Kidney (tissue), 14 donors: ENCODE results near the gene AEBP2. TPM values are rescaled to one million over a fixed set of nuclear protein-coding genes. Genes with fewer than 3 reads are reported as not detected.

ENCODE experiments used
- DNase-seq, 5 donors: peaks; one replicate each; pipeline ENCODE4 v3.0.0-alpha.2; 2013 to 2020
- FAIRE-seq: peaks from 2 replicates; lab custom pipeline; 2012; peaks lifted over from hg19 to GRCh38; lab: Jason Lieb, UNC
- H3K27ac ChIP-seq, 2 donors: one replicate each; pipeline ENCODE4 v1.7.0; 2013; ENCODE audit warnings: low read depth in 2 of 2, low read length in 2 of 2, inconsistent platforms in 1 of 2
- H3K27me3 ChIP-seq: one replicate; pipeline ENCODE4 v1.7.1; 2013; ENCODE audit warnings: low read length, inconsistent platforms; ENCODE audit not compliant: control insufficient read depth, insufficient read depth
- H3K36me3 ChIP-seq, 3 donors: one replicate each; pipeline versions ENCODE4 v1.7.0 to v1.7.1; 2013; ENCODE audit warnings: low read length in 3 of 3, control low read depth in 1 of 3, inconsistent platforms in 1 of 3; ENCODE audit not compliant: insufficient read depth in 3 of 3, control insufficient read depth in 2 of 3
- H3K4me1 ChIP-seq, 3 donors: one replicate each; pipeline versions ENCODE4 v1.7.0 to v1.7.1; 2013; ENCODE audit warnings: low read length in 3 of 3, inconsistent platforms in 1 of 3, low read depth in 1 of 3; ENCODE audit not compliant: control insufficient read depth in 2 of 3, insufficient read depth in 2 of 3
- H3K4me3 ChIP-seq, 3 donors: one replicate each; pipeline versions ENCODE4 v1.7.0 to v1.8.1; 2013; ENCODE audit warnings: low read length in 3 of 3, control low read depth in 1 of 3, inconsistent platforms in 1 of 3
- H3K9ac ChIP-seq, 3 donors: one replicate each; pipeline versions ENCODE4 v1.7.0 to v1.7.1; 2013; ENCODE audit warnings: low read length in 3 of 3, control low read depth in 1 of 3, inconsistent platforms in 1 of 3
- H3K9me3 ChIP-seq, 3 donors: one replicate each; pipeline versions ENCODE4 v1.7.0 to v1.7.1; 2013; ENCODE audit warnings: low read length in 3 of 3, control low read depth in 1 of 3, inconsistent platforms in 1 of 3; ENCODE audit not compliant: control insufficient read depth in 2 of 3, insufficient read depth in 1 of 3
- intact Hi-C: fragments of 100-400 bp; cut with DNase I; formaldehyde crosslinking; loops from one replicate; pipeline ENCODE4 v1.11.1; 2022
- polyA plus RNA-seq: library from polyadenylated mRNA; stranded (reverse); fragments of 350-450 nt; fragmentation: Illumina TruSeq; extraction: RNeasy Lipid Tissue Mini Kit (QIAGEN cat#74804); gene quantifications from one replicate; pipeline ENCODE4 v1.2.3, GENCODE V29; 2014; ENCODE audit warnings: low read depth, low replicate concordance; ENCODE audit not compliant: insufficient read depth
- total RNA-seq: library from RNA; stranded (reverse); fragmentation: NEBNext Ultra II Directional; extraction: Animal tissue kit (Norgen Biotek cat#: 25700); gene quantifications from one replicate; pipeline ENCODE4 v1.2.1, GENCODE V29; 2021
- TF ChIP-seq, protein P1 (sequence below): IDR thresholded peaks from 3 replicates; pipeline ENCODE4 v1.5.1; 2012; ENCODE audit warnings: mild to moderate bottlenecking, moderate library complexity, borderline replicate concordance; ENCODE audit not compliant: insufficient read depth; ENCODE audit errors: extremely low read depth
- donor health status: control.
- donor health status: control.
- donor health status: control.
- donor health status: control.
- donor health status: control.
- donor health status: DM: yes; HTN: yes; CAD: no.
- donor health status: Normal renal cell carcinoma (clear cell type).

AEBP2 gene
- total and polyA plus RNA-seq, 2 donors from 2014 or later: 12.0 to 46.4 TPM

DNA sequence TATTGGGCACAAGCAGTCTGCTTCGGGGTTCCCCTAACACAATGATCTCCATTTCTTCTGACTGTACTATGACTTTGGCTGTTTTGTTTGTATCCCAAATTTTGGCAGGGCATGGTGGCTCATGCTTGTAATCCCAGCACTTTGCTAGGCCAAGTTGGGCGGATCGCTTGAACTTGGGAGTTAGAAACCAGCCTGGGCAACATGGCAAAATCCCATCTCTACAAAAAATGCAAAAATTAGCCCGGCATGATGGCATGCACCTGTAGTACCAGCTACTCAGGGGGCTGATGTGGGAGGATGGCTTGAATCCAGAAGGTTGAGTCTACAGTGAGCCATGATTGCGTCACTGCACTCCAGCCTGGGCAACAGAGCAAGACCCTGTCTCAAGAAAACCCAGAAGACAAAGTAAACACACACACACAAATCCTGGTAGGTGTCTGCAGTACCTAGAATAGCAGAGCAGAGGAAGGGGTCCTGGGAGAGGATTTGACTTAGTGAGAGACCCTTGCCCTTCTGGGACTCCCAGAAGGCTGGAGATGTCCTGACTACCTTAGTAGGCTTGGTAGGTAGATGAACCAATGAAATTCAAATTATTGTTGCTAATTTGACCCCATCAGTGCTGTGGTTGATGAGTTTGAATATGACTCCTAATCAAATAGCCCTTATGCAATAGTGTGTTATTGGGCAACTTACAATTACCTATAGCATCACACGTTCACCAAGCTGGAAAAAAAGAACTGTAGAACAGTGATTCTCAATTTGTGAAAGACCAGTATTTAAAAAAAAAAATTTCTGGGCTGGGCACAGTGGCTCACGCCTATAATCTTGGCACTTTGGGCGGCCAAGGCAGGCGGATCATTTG is 6.8 kb upstream of the AEBP2 start:
- H3K27me3 ChIP-seq: no peaks in the 10 kb centered on the region
- H3K4me3 ChIP-seq: no peak overlapping the region
- H3K9ac ChIP-seq: no peak overlapping the region
- intact Hi-C loops: no loop called here
- peaks cover 0 to 5% (median 0%) of the 10 kb centered on the region in 3 donors for H3K4me1 ChIP-seq
- TF ChIP-seq, protein P1, sequence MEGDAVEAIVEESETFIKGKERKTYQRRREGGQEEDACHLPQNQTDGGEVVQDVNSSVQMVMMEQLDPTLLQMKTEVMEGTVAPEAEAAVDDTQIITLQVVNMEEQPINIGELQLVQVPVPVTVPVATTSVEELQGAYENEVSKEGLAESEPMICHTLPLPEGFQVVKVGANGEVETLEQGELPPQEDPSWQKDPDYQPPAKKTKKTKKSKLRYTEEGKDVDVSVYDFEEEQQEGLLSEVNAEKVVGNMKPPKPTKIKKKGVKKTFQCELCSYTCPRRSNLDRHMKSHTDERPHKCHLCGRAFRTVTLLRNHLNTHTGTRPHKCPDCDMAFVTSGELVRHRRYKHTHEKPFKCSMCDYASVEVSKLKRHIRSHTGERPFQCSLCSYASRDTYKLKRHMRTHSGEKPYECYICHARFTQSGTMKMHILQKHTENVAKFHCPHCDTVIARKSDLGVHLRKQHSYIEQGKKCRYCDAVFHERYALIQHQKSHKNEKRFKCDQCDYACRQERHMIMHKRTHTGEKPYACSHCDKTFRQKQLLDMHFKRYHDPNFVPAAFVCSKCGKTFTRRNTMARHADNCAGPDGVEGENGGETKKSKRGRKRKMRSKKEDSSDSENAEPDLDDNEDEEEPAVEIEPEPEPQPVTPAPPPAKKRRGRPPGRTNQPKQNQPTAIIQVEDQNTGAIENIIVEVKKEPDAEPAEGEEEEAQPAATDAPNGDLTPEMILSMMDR: no peak
- FAIRE-seq: no peak
- no peaks in the 10 kb centered on the region for H3K9me3 ChIP-seq
- no peak for DNase-seq
- H3K27ac ChIP-seq: no peak overlapping the region
- no peaks in the 10 kb centered on the region for H3K36me3 ChIP-seq

- intact Hi-C loops: no loop called here
- no peak overlapping the region for H3K4me3 ChIP-seq
- TF ChIP-seq, protein P1: no peak
These were observed 4.8 kb upstream of the AEBP2 start for GRCh38 chr12:19434538-19434937.

DNA sequence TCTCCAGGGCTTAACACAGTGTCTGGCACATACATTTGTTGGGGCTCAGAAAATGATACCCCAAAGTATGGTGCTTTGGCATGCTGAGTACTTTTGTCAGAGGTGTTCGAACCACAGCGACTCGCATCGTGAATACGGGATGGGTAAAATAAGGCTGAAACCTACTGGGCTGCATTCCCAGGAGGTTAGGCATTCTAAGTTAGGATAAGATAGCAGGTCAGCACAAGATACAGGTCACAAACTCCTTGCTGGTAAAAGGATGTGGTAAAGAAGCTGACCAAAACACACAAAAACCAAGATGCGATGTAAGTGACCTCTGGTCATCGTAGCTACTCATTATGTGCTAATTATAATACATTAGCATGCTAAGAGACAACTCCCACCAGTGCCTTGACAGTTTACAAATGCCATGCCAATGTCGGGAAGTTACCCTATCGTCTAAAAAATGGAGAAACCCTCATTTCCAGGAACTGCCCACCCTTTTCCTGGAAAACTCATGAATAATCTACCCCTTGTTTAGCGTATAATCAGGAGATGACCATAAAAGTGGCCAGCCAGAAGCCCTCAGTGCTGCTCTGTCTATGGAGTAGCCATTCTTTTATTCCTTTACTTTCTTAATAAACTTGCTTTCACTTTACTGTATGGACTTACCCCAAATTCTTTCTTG is 3.3 kb upstream of the AEBP2 start:
- TF ChIP-seq, protein P1: no peak
- no peaks in the 10 kb centered on the region for H3K27me3 ChIP-seq
- peaks cover 0 to 5% (median 0%) of the 10 kb centered on the region in 3 donors for H3K4me1 ChIP-seq
- intact Hi-C loops: no loop called here
- no peak overlapping the region for H3K27ac ChIP-seq
- no peaks in the 10 kb centered on the region for H3K36me3 ChIP-seq
- no peaks in the 10 kb centered on the region for H3K9me3 ChIP-seq
- no peak overlapping the region for H3K4me3 ChIP-seq
- DNase-seq: no peak
- FAIRE-seq: no peak
- no peak overlapping the region for H3K9ac ChIP-seq

More at GRCh38 chr12:19434538-19434937, 4.8 kb upstream of the AEBP2 start:
- no peak overlapping the region for H3K27ac ChIP-seq
- no peaks in the 10 kb centered on the region for H3K36me3 ChIP-seq
- FAIRE-seq (no peak), DNase-seq (no peak)
- H3K9me3 ChIP-seq: no peaks in the 10 kb centered on the region
- no peaks in the 10 kb centered on the region for H3K27me3 ChIP-seq
- no peak overlapping the region for H3K9ac ChIP-seq
- H3K4me1 ChIP-seq: peaks cover 0 to 5% (median 0%) of the 10 kb centered on the region in 3 donors
